Fibroblast of lung (primary cell): ENCODE measurements around the gene TBC1D12.

Experiments
- CTCF ChIP-seq, 2 donors: IDR thresholded peaks in 1 of 2; conservative IDR thresholded peaks in 1 of 2; 1 replicate in 1 of 2; 2 replicates in 1 of 2; pipeline ENCODE4 v1.5.1; 2011 to 2012; ENCODE audit warnings: low read length in 2 of 2, control low read depth in 1 of 2, inconsistent platforms in 1 of 2, low read depth in 1 of 2, mild to moderate bottlenecking in 1 of 2
- EZH2 ChIP-seq: IDR thresholded peaks from 2 replicates; pipeline ENCODE4 v1.5.1; 2012; ENCODE audit warnings: low read length, control low read depth, mild to moderate bottlenecking; ENCODE audit errors: missing control alignments

GRCh38 chr10:94443549-94443948 lies 41.2 kb downstream of the TBC1D12 start:
- TF ChIP-seq CTCF (conservative IDR thresholded peaks at IDR 0.05 in 1 of 2, IDR thresholded peaks at IDR 0.05 in 1 of 2; ENCODE audit: low read depth in 1 of 2, low read length in 2 of 2): no peak
- no peak for TF ChIP-seq EZH2
